Activated effector memory CD4-positive, alpha-beta T cell treated with anti-CD3 and anti-CD28 coated beads, Interleukin-2, amount 50 U/mL, for 16 hours (primary cell): ENCODE measurements around the gene AGFG2.
"Not testable (repeated sequence)": the region's sequence is repeated elsewhere in the genome, so short reads cannot be mapped to it uniquely, and the experiment has no call there.

Experiments
- DNase-seq: peaks from one replicate; pipeline ENCODE4 v3.0.0-alpha.2; 2020

The AGFG2 gene

GRCh38 chr7:100538654-100539435 is at the start of gene AGFG2:
Gene AGFG2, plus strand, starts transcription at chr7:100539203. Its CDS starts 144 bp downstream, at chr7:100539347.
- peak; percentile 100 for DNase-seq

DNA sequence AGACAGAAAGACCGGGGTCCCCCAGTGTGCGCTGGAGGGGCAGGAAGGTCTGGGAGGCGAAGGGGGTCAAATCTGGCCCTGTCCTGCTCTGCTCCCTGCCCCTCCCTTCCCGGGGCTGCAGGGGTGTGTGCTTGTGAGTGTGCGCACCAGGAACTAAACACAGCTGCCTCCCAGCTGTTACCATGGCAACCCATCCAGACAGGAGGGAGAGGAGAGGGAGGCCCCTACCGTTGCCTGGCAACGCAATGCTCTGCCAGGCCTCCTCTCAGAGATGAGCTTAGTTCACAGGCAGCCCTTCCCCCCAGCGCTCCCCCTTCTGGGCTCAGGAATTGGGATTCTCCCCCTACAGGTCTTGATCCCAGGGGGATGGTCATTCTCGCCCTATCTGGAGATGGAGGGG is 49.2 kb upstream of the AGFG2 start:
- no peak for DNase-seq

DNA sequence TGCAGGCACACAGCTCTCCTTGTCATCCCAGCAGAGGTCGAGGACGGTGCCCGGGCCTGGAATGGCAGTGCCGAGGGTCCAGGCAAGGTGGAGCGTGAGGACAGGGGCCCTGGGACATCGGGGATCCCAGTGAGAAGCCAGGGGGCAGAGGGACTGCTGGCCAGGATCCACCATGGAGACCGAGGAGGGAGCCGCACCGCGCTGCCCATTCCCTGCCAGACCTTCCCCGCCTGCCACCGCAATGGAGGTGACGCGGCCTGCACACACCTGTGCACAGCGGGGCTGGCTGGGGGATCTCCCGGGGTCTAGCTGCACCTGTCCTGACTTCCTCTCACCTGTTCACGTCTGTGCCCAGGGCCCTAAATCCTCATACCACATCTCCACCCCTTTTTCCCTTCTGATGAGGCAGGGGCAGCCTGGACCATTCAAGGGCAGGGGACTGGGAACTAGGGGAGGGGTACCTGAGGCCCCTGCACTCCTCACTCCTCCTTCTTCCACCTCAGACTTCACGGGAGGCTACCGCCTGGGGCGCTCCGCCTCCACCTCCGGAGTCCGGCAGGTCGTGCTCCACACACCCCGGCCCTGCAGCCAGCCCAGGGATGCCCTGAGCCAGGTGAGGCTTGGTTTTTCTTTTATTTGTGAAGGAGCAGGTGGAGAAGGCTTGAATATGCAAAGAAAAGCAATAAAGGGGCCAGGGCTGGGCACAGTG is 48.4 kb upstream of the AGFG2 start:
- no peak for DNase-seq

GRCh38 chr7:100491192-100491578 is 47.8 kb upstream of the AGFG2 start:
- no peak for DNase-seq

DNA sequence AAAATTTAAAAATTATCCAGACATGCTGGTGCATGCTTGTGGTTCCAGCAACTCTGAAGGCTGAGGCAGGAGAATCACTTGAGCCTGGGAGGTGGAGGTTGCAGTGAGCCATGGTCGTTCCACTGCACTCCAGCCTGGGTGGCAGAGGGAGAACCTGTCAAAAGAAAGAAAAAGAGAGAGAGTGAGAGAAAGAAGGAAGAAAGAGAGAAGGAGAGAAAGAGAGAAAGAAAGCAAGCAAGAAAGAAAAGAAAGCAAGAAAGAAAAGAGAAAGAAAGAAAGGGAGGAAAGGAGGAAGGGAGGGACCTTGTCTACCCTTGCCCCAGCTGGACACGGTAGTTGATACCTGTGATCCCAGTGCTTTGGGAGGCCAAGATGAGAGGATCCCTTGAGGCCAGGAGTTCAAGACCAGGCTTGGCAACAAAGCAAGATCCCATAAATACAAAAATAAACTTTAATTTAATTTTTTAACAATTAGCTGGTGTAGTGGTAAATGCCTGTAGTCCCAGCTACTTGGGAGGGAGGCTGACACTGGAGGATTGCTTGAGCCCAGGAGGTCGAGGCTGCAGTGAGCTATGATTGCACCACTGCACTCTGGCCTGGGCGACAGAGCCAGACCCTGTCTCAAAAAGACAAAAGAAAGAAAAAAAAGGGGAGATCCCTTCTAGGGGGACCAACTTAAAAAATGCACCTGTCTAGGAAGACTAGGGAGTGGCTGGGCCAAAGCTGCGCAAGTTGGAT is 46.1 kb upstream of the AGFG2 start:
- DNase-seq, result no peak

- peak; percentile 84 for DNase-seq
Measured at GRCh38 chr7:100493476-100494264, 45.3 kb upstream of the AGFG2 start.

- DNase-seq, result no peak
Measured at GRCh38 chr7:100496509-100496908, 42.5 kb upstream of the AGFG2 start.

DNA sequence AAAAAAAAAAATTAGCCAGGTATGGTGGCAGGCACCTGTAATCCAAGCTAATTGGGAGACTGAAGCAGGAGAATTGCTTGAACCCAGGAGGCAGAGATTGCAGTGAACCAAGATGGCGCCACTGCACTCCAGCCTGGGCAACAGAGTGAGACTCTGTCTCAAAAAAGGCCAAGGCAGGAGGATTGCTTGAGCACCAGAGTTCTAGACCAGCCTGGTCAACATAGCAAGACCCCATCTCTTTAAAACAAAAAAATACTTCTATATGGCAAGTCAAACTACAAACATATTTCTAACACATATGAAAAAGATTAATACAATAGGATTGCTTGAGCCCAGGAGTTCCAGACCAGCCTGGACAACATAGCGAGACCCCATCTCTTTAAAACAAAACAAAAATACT is 38.3 kb upstream of the AGFG2 start:
- not testable (repeated sequence) for DNase-seq

GRCh38 chr7:100504031-100504430 is 35.0 kb upstream of the AGFG2 start:
- DNase-seq, result not testable (repeated sequence)

DNA sequence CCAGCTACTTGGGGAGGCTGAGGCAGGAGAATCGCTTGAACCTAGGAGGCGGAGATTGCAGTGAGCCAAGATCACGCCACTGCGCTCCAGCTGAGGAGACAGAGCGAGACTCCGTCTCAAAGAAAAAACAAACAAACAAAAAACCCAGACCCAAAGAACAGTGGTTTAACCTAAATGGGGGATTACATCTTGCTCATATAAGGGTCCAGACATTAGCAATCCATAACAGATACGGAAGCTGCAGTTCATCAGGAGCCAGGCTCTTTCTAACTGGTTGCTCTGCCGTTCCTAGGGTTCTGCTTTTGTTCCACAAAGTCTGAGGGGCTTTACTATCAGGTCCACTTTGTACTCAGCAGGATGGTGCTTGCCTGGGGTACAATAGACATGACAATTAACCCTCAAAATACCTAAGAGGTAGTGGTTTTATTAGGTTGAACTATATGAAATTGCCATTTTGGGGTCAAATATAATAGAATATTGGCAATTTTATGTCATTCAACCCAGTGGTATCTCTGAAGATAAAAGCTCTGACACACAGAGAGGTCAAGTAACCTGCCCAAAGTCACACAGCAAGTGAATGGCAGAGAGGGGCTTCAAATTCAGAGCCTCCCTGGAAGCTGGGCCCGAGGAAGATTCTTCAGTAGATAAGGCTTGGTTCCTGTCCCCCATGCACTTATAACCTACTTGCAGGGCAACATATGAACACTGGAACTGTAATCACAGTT is 34.0 kb upstream of the AGFG2 start:
- DNase-seq, result no peak

- DNase-seq, result no peak
Measured at GRCh38 chr7:100506356-100506923, 32.6 kb upstream of the AGFG2 start.

DNA sequence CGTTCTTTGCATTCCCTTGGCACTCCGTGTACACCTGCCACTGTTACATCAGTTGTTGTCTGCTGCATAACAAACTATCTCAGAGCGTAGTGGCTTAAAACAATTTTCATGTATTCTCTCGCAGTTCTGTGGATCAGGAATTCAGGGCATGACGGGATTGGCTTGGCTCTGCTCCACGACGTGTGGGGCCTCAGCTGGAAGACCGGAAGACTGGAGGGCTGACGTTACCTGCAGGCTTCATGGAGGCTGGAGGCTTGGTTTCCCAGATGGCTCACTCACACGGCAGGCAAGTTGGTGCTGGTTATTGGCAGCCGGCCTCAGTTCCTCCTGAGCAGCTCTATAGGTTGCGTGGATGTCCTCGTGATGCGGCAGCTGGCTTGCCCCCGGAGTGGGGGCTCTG is 29.8 kb upstream of the AGFG2 start:
- no peak for DNase-seq

DNA sequence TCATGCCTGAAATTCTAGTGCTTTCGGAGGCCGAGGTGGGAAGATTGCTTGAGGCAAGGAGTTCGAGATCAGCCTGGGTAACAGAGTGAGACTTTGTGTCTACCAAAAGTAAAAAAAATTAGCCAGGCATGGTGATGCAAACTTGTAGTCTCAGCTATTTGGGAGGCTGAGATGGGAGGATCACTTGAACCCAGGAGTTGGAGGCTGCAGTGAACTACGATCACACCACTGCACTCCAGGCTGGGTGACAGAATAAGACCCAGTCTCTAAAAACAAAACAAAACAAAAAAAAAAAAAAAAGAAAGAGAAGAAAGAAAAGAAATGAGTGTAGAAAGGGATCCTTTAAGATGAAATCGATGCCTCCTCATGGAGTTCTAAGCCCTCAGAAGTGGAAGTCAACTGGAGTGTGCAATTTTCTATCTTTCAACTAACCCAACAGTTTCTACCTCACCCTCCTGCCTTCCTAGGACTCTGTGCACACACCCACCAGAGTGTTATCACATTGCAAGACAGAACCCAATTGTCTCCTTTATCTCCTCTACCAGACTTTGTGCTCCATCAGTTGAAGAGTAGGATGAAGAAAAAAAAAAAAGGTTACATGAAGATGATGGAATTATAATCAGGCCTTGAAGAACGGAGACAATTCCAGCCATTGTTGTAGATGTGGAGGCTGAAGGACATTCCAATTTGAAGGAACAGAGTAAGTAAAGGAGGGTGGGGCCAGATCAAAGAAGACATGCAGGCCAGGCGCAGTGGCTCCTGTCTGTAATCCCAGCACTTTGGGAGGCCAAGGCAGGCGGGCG is 28.4 kb upstream of the AGFG2 start:
- DNase-seq, result no peak

GRCh38 chr7:100513212-100513810 is 25.7 kb upstream of the AGFG2 start:
- DNase-seq, result no peak

DNA sequence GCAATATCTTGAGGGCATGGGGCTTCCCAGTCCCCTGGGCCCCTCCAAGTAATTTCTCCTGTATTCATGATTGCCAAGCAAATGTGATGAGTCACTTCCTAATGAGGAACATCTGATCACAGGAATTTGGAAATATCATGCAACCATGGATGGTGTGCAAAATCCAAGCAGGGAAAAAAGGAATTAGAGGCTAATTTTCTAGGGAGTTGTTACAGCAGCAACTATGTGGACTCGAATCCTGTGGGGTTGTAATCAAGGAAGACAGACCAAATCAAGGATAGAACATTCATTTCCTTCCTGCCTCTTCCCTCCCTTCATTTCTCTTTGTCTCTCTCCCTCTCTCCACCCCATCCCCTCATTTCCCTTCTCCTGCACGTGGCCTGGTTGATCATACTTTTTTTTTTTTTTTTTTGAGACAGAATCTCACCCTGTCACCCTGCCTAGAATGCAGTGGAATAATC is 23.9 kb upstream of the AGFG2 start:
- DNase-seq, result no peak

- DNase-seq, result peak; percentile 76
Measured at GRCh38 chr7:100516135-100516812, 22.7 kb upstream of the AGFG2 start.

DNA sequence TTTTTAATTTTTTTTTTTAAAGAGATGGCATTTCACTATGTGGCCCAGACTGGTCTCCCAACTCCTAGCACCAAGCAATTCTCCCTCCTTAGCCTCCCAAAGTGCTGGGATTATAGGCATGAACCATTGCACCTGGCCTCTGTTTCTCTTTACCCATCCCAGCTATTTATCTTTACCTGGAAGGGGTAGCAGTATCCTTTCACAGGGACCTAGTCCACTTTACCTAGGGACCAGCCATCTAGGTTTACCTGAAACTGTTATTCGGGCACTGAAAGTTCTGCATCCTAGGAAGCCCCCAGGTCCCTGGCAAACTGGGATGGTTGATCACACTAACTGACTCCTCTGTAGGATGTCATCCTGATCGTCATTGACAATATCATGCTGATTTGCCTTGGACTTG is 21.7 kb upstream of the AGFG2 start:
- no peak for DNase-seq

GRCh38 chr7:100519580-100519979 is 19.4 kb upstream of the AGFG2 start:
- no peak for DNase-seq

GRCh38 chr7:100520138-100520537 is 18.9 kb upstream of the AGFG2 start:
- DNase-seq, result no peak

- DNase-seq, result no peak
Measured at GRCh38 chr7:100521076-100521475, 17.9 kb upstream of the AGFG2 start.
